Trophoblast cell (in vitro differentiated cells and primary cell): ENCODE data around the gene WNT9B.

Source experiments
- DNase-seq, 2 donors: peaks; one replicate each; pipeline ENCODE4 v3.0.0-alpha.2; 2016
- H2AFZ ChIP-seq: 2 replicates; pipeline ENCODE4 v1.6.1; 2013; ENCODE audit warnings: low read length, moderate library complexity, mild to moderate bottlenecking; ENCODE audit not compliant: insufficient read depth, poor library complexity
- H2AK5ac ChIP-seq: 2 replicates; pipeline ENCODE4 v1.6.1; 2013; ENCODE audit warnings: mild to moderate bottlenecking, low read length
- H2BK120ac ChIP-seq: 2 replicates; pipeline ENCODE4 v1.6.1; 2013; ENCODE audit warnings: low read length, mild to moderate bottlenecking, moderate library complexity; ENCODE audit not compliant: insufficient read depth, poor library complexity
- H2BK12ac ChIP-seq: 2 replicates; pipeline ENCODE4 v1.6.1; 2013; ENCODE audit warnings: mild to moderate bottlenecking, low read length, moderate library complexity
- H2BK5ac ChIP-seq: 2 replicates; pipeline ENCODE4 v1.6.1; 2013; ENCODE audit warnings: low read length, low read depth, moderate library complexity, mild to moderate bottlenecking; ENCODE audit not compliant: poor library complexity
- H3K14ac ChIP-seq: 2 replicates; pipeline ENCODE4 v1.6.1; 2013; ENCODE audit warnings: mild to moderate bottlenecking, low read length
- H3K18ac ChIP-seq: 2 replicates; pipeline ENCODE4 v1.6.1; 2013; ENCODE audit warnings: mild to moderate bottlenecking, low read length
- H3K23ac ChIP-seq: 2 replicates; pipeline ENCODE4 v1.6.1; 2013; ENCODE audit warnings: low read length
- H3K27ac ChIP-seq: 2 replicates; pipeline ENCODE4 v1.5.1; 2013; ENCODE audit warnings: low read depth, mild to moderate bottlenecking, inconsistent platforms, low read length, moderate library complexity
- H3K27me3 ChIP-seq: 2 replicates; pipeline ENCODE4 v1.6.1; 2013; ENCODE audit warnings: inconsistent platforms, mild to moderate bottlenecking, low read length, moderate library complexity; ENCODE audit not compliant: insufficient read depth
- H3K36me3 ChIP-seq, 2 experiments: 1 replicate in 1 of 2; 2 replicates in 1 of 2; pipeline ENCODE4 v1.6.1; 2013; ENCODE audit warnings: low read length in 2 of 2, mild to moderate bottlenecking in 2 of 2, moderate library complexity in 1 of 2; ENCODE audit not compliant: insufficient read depth in 2 of 2, control insufficient read depth in 1 of 2
- H3K4ac ChIP-seq: 2 replicates; pipeline ENCODE4 v1.6.1; 2013; ENCODE audit warnings: low read depth, mild to moderate bottlenecking, low read length, moderate library complexity
- H3K4me1 ChIP-seq, 2 experiments: 1 replicate in 1 of 2; 2 replicates in 1 of 2; pipeline ENCODE4 v1.6.1; 2013; ENCODE audit warnings: low read length in 2 of 2, mild to moderate bottlenecking in 2 of 2, moderate library complexity in 1 of 2; ENCODE audit not compliant: insufficient read depth in 2 of 2, control insufficient read depth in 1 of 2
- H3K4me2 ChIP-seq: 2 replicates; pipeline ENCODE4 v1.6.1; 2013; ENCODE audit warnings: inconsistent platforms, mild to moderate bottlenecking, low read length, moderate library complexity
- H3K4me3 ChIP-seq: 2 replicates; pipeline ENCODE4 v1.5.1; 2013; ENCODE audit warnings: mild to moderate bottlenecking, low read depth, low read length, inconsistent platforms
- H3K79me1 ChIP-seq: one replicate; pipeline ENCODE4 v1.6.1; 2013; ENCODE audit warnings: low read length
- H3K79me2 ChIP-seq: 2 replicates; pipeline ENCODE4 v1.6.1; 2013; ENCODE audit warnings: low read length, mild to moderate bottlenecking; ENCODE audit not compliant: control insufficient read depth, insufficient read depth, poor library complexity
- H3K9ac ChIP-seq: 2 replicates; pipeline ENCODE4 v1.6.1; 2013; ENCODE audit warnings: mild to moderate bottlenecking, low read length
- H3K9me3 ChIP-seq: 2 replicates; pipeline ENCODE4 v1.6.1; 2013; ENCODE audit warnings: low read depth, mild to moderate bottlenecking, control low read depth, inconsistent platforms, low read length; ENCODE audit not compliant: insufficient read depth
- H4K12ac ChIP-seq: 2 replicates; pipeline ENCODE4 v1.6.1; 2013; ENCODE audit warnings: low read depth, mild to moderate bottlenecking, low read length, moderate library complexity
- H4K8ac ChIP-seq: 2 replicates; pipeline ENCODE4 v1.6.1; 2013; ENCODE audit warnings: low read depth, mild to moderate bottlenecking, low read length, moderate library complexity
- H4K91ac ChIP-seq: one replicate; pipeline ENCODE4 v1.6.1; 2013; ENCODE audit warnings: low read depth, mild to moderate bottlenecking, low read length, moderate library complexity
- WGBS: extraction: QIAGEN DNeasy Blood & Tissue Kit; methylation state at CpG from one replicate; pipeline ENCODE4 v1.1.7; 2013; ENCODE audit warnings: missing lambda C conversion rate; ENCODE audit not compliant: insufficient read length, insufficient coverage; ENCODE audit errors: extremely low coverage; 5-methylcytosine and 5-hydroxymethylcytosine counted together

The WNT9B gene

GRCh38 chr17:46866325-46866724 is 14.9 kb downstream of the WNT9B start:
- H3K4ac ChIP-seq: no peak overlapping the region
- H2AFZ ChIP-seq: no peak overlapping the region
- H3K4me3 ChIP-seq: no peak overlapping the region
- H3K9me3 ChIP-seq: peaks cover 2% of the 10 kb centered on the region
- H3K27me3 ChIP-seq: no peaks in the 10 kb centered on the region
- peak overlapping the region; percentile 15 for H2BK12ac ChIP-seq
- H3K18ac ChIP-seq: peak overlapping the region; percentile 37
- H3K79me1 ChIP-seq: peaks cover 4% of the 10 kb centered on the region
- no peak overlapping the region for H3K9ac ChIP-seq
- WGBS: 100% methylated on average over 2 of the region's 8 CpGs
- H3K4me1 ChIP-seq: peaks cover 32 to 42% of the 10 kb centered on the region in 2 experiments
- H2BK120ac ChIP-seq: no peak overlapping the region
- no peak overlapping the region for H4K8ac ChIP-seq
- H3K23ac ChIP-seq: no peak overlapping the region
- no peaks in the 10 kb centered on the region for H3K79me2 ChIP-seq
- H3K4me2 ChIP-seq: no peak overlapping the region
- no peak for DNase-seq
- no peak overlapping the region for H2AK5ac ChIP-seq
- peaks cover 7 to 15% of the 10 kb centered on the region in 2 experiments for H3K36me3 ChIP-seq
- no peak overlapping the region for H4K12ac ChIP-seq
- H4K91ac ChIP-seq: peak overlapping the region; percentile 29
- peak overlapping the region; percentile 36 for H3K14ac ChIP-seq
- H2BK5ac ChIP-seq: no peak overlapping the region
- no peak overlapping the region for H3K27ac ChIP-seq

GRCh38 chr17:46866747-46867146 is 15.4 kb downstream of the WNT9B start:
- Histone ChIP-seq H3K14ac (no peak overlapping the region), H2BK120ac (no peak overlapping the region), H4K12ac (no peak overlapping the region), H2AK5ac (no peak overlapping the region), H2BK5ac (no peak overlapping the region), H4K8ac (no peak overlapping the region), H3K27ac (no peak overlapping the region), H4K91ac (no peak overlapping the region), H2BK12ac (no peak overlapping the region), H3K79me2 (no peaks in the 10 kb centered on the region), H3K79me1 (peaks cover 4% of the 10 kb centered on the region), H3K4me1 (peaks cover 32 to 42% of the 10 kb centered on the region in 2 experiments), H3K9ac (no peak overlapping the region), H3K9me3 (peaks cover 2% of the 10 kb centered on the region), H3K36me3 (peaks cover 6 to 15% of the 10 kb centered on the region in 2 experiments), H2AFZ (no peak overlapping the region), H3K4ac (no peak overlapping the region), H3K27me3 (no peaks in the 10 kb centered on the region), H3K23ac (no peak overlapping the region), H3K4me2 (no peak overlapping the region), H3K4me3 (no peak overlapping the region), H3K18ac (peak overlapping the region; percentile 37)
- DNase-seq: no peak

GRCh38 chr17:46868689-46869187 is 17.4 kb downstream of the WNT9B start:
- Histone ChIP-seq H3K4me2 (no peak overlapping the region), H3K14ac (no peak overlapping the region), H3K4me1 (peaks cover 32 to 39% of the 10 kb centered on the region in 2 experiments), H3K79me2 (no peaks in the 10 kb centered on the region), H4K12ac (no peak overlapping the region), H3K9me3 (peaks cover 2% of the 10 kb centered on the region), H3K23ac (no peak overlapping the region), H3K9ac (no peak overlapping the region), H2AFZ (no peak overlapping the region), H2BK5ac (no peak overlapping the region), H4K91ac (no peak overlapping the region), H4K8ac (no peak overlapping the region), H2AK5ac (no peak overlapping the region), H3K79me1 (peaks cover 4% of the 10 kb centered on the region), H3K4me3 (no peak overlapping the region), H3K4ac (no peak overlapping the region), H3K27ac (no peak overlapping the region), H3K36me3 (peaks cover 8 to 17% of the 10 kb centered on the region in 2 experiments), H2BK12ac (no peak overlapping the region), H3K18ac (no peak overlapping the region), H3K27me3 (no peaks in the 10 kb centered on the region), H2BK120ac (no peak overlapping the region)
- WGBS: no CpG with 5 or more reads among the region's 6 CpGs
- DNase-seq: no peak

GRCh38 chr17:46869296-46869695 is 17.9 kb downstream of the WNT9B start:
- Histone ChIP-seq H3K18ac (no peak overlapping the region), H3K14ac (no peak overlapping the region), H2BK120ac (no peak overlapping the region), H3K4me3 (no peak overlapping the region), H3K4me2 (no peak overlapping the region), H3K27me3 (no peaks in the 10 kb centered on the region), H2AFZ (no peak overlapping the region), H3K27ac (no peak overlapping the region), H3K9ac (no peak overlapping the region), H4K8ac (no peak overlapping the region), H2AK5ac (no peak overlapping the region), H4K12ac (no peak overlapping the region), H3K36me3 (peaks cover 4 to 15% of the 10 kb centered on the region in 2 experiments), H3K9me3 (no peaks in the 10 kb centered on the region), H3K4ac (no peak overlapping the region), H3K23ac (no peak overlapping the region), H2BK5ac (no peak overlapping the region), H3K79me1 (peaks cover 4% of the 10 kb centered on the region), H4K91ac (no peak overlapping the region), H3K4me1 (peaks cover 26 to 34% of the 10 kb centered on the region in 2 experiments), H3K79me2 (no peaks in the 10 kb centered on the region), H2BK12ac (no peak overlapping the region)
- DNase-seq: no peak
- WGBS: no CpG with 5 or more reads among the region's 7 CpGs
